G401.6 (cell line): ENCODE measurements around the gene ABCC1.
"Not testable (repeated sequence)": the region's sequence is repeated elsewhere in the genome, so short reads cannot be mapped to it uniquely, and the experiment has no call there.

Experiments
- FAIRE-seq: peaks from 2 replicates; lab custom pipeline; 2012; peaks lifted over from hg19 to GRCh38; lab: Jason Lieb, UNC

Gene ABCC1

GRCh38 chr16:16084874-16085273 lies 135.5 kb downstream of the ABCC1 start:
- no peak for FAIRE-seq

GRCh38 chr16:16086653-16087446 lies 137.4 kb downstream of the ABCC1 start:
- FAIRE-seq, result no peak

DNA sequence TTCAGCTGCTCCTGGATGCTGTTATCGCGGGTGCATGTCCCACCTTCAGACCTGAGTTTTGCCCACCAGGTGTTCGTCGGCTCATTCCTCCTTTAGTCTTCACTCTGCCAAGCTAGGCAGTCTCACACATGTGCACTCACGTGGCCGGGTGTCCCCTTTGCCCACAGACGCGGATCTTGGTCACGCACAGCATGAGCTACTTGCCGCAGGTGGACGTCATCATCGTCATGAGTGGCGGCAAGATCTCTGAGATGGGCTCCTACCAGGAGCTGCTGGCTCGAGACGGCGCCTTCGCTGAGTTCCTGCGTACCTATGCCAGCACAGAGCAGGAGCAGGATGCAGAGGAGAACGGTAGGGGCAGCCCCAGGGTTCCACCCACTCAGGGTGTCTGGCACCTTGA lies 140.8 kb downstream of the ABCC1 start:
- no peak for FAIRE-seq

DNA sequence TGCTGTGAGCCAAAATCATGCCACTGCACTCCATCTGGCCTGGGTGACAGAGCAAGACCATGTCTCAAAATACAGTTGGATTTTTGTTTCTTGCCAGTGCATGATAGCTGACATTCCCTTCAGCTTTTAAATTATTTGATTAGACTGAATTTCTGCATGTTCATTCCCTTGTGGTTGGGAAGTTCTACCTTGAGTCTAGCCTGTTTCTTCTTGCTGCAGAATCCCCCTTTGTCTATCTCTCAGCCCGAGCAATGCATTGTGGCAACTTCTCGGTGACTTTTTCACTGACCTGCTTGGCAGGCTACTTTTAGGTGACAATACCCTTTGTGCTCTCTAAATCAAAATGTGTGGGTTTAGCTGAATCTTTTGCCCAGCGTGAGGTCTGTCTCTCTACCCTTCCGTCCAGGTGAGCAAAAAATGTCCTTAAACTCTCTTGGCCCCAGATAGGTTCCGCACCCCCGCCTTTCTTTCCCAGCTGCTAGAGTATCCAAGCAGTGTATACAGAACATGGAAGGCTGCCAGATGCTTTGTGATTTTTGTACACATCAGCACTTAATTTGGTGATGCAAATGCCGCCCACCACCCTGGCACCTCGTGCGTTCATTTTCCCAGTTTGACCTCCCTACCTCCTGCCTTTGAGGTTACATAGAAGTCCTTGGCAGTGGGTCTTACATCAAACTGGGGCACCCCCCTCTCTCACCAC lies 143.7 kb downstream of the ABCC1 start:
- no peak for FAIRE-seq

DNA sequence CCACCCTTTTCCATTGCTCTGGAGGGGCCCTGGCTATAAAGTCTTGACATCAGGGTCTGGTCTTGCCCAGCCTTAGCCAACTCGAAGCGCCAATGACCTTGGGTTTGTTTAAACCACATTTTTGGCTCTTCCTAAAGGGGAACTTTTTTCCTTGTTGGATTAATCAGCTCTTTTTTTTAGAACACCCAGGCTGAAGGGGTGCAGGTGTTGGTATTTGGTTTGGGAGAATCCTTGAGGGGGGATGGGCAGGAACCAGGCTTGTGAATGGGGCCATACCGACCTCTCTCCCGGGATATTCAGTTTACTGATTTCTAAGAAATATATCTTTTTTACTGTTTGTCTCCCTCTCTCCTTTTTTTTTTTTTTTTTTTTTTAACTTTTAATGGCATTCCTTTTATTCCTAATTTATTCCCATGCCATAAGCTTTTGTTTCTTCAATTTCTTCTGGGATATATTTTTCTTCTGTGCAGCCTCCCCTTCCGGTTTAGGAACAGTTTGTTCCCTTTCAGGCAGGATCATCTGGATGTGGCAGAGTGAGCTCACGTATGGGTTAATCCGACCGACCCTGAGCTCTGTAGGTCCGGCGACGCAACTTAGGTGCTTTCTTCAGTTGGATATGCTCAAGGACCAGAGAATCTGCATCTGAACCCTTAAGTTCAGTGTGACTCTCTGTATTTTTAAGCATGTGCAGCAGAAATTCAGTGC lies 144.4 kb downstream of the ABCC1 start:
- FAIRE-seq, result no peak

GRCh38 chr16:16095646-16096045 lies 146.2 kb downstream of the ABCC1 start:
- no peak for FAIRE-seq

- no peak for FAIRE-seq
Measured at GRCh38 chr16:16096121-16096857, 146.9 kb downstream of the ABCC1 start.

GRCh38 chr16:16096858-16097213 lies 147.4 kb downstream of the ABCC1 start:
- no peak for FAIRE-seq

GRCh38 chr16:16099320-16099719 lies 149.9 kb downstream of the ABCC1 start:
- no peak for FAIRE-seq

DNA sequence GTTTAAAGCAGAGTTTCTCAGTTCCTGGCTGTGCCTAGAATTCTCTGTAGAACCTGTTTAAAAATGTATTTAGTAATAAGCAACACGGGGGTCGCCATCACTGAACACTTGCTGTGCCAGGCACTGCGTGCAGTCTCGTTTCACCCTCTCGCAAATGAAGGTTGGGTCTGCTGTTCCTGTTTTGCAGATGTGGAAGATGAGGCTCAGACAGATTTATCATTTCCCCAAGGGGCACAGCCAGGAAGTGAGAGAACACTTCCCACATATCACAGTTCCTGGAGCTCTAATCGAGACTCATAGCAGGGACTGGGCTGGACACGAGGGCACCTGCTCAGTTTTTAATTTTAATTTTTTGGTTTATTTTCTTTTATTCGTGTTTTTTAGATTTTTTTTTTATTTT lies 151.2 kb downstream of the ABCC1 start:
- no peak for FAIRE-seq

- FAIRE-seq, result no peak
Measured at GRCh38 chr16:16101585-16101984, 152.2 kb downstream of the ABCC1 start.

DNA sequence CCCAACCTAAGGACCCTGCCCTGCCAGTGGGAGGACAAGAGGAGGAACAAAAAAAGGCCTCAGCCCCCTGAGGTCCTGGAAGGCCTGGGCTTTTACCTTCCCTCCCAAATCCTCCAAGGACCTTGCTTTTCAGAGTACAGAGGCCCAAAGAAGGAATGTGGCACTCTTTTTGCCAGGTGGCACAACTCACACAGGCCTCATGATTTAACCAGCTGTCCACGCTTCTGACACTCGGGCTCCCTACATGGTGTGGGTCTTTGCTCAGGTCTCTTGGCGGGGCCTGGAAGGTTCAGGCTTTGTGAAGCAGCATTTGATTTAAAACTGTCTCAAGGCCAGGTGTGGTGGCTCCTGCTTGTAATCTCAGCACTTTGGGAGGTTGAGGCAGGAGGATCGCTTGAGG lies 153.3 kb downstream of the ABCC1 start:
- FAIRE-seq, result no peak

DNA sequence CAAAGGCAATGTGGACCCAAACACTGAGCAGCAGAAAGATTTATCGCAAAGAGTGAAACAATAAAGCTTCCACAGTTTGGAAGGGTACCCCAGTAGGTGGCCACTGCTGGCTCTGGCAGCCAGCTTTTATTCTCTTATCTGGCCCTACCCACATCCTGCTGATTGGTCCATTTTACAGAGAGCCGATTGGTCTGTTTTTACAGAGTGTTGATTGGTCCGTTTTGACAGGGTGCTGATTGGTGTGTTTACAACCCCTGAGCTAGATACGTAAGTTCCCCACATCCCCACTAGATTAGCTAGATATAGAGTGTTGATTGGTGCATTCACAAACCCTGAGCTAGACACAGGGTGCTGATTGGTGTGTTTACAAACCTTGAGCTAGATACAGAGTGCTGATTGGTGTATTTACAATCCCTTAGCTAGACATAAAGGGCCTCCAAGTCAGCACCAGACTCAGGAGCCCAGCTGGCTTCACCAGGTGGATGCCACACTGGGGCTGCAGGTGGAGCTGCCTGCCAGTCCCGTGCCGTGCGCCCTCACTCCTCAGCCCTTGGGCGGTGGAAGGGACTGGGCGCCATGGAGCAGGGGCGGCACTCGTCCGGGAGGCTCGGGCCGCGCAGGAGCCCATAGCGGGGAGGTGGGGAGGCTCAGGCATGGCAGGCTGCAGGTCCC lies 154.9 kb downstream of the ABCC1 start:
- FAIRE-seq, result not testable (repeated sequence)

GRCh38 chr16:16104804-16105141 lies 155.4 kb downstream of the ABCC1 start:
- FAIRE-seq, result not testable (repeated sequence)

GRCh38 chr16:16105646-16106045 lies 156.2 kb downstream of the ABCC1 start:
- FAIRE-seq, result no peak

DNA sequence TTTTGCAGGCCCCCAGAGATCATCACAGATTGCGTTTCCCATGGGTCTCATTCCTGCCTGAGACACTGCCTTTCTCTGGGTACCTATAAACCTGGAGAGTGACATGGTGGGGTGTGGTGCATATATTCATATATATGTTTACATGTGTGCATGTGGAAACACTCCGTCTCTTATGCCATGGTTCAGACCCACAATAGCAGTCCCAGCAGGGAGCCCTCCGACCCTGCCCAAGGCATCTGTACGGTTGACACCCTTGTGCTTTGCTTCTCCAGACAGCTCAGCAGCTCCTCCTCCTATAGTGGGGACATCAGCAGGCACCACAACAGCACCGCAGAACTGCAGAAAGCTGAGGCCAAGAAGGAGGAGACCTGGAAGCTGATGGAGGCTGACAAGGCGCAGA lies 157.1 kb downstream of the ABCC1 start:
- no peak for FAIRE-seq

- FAIRE-seq, result no peak
Measured at GRCh38 chr16:16107839-16108238, 158.4 kb downstream of the ABCC1 start.

- FAIRE-seq, result no peak
Measured at GRCh38 chr16:16108759-16109158, 159.3 kb downstream of the ABCC1 start.

DNA sequence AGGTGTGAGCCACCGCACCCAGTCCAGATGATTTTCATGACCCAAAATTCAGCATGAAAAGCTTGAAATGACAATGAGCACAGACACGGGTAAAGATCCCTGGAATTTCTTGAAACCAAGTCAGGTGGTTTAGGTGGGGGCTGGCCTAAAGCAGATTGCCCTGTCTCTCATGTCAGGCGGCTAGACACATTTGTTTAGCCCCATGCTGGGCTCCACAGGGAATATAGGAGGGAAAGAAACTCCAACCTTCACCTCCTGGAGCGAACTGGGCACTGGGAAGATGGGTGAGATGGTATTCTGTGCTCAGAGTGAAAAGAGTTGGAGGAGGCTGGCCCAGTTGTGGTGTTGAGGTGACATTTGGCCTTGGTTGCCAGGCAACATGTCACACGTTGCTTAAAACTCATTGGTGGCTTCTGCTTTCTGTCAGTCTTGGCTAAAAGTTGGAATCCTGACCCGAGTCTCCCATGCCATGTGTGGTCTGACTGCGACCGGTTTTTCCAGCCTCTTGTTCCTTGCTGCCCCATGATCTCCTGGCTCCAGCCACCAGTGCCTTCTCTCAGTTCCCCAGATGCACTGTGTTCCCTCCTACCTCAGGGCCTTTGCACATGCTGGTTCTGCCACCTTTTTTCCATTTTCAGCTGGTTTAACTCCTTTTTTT lies 160.2 kb downstream of the ABCC1 start:
- no peak for FAIRE-seq

DNA sequence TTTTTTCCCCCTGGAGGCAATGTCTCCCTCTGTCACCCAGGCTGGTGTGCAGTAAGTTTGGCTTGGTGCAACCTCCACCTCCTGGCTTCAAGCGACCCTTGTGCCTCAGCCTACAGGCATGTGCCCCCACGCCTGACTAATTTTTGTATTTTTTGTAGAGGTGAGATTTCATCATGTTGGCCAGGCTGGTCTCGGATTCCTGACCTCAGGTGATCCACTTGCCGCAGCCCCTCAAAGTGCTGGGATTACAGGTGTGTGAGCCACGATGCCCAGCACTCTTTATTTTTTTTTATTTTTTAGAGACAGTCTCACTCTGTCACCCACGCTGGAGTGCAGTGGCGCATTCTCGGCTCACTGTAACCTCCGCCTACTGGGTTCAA lies 160.7 kb downstream of the ABCC1 start:
- FAIRE-seq, result no peak

- FAIRE-seq, result no peak
Measured at GRCh38 chr16:16111639-16112038, 162.2 kb downstream of the ABCC1 start.
